PC-3 (cell line): ENCODE data around the gene PPIC. TPM values are rescaled to one million over a fixed set of nuclear protein-coding genes. Genes with fewer than 3 reads are reported as not detected.

Experiments used
- total RNA-seq: library from RNA; depleted of rRNA; stranded (reverse); fragments of >200 nt; gene quantifications from 2 replicates; pipeline ENCODE4 v1.2.3, GENCODE V29; 2014; rRNA removed

The PPIC gene
- total RNA-seq, 1 experiment from 2014 or later, result 14.6 TPM

Other genes with a start within 250 kb of the PPIC start
- gene SNX24, start 191.1 kb downstream of the PPIC start, total RNA-seq, result 7.4 and 10.3 TPM in 2 replicates
- not detected in 2 replicates for gene PRDM6, start 52.5 kb upstream of the PPIC start, total RNA-seq